ENCODE measurements around the gene GLA. TPM values are rescaled to one million over a fixed set of nuclear protein-coding genes. Genes with fewer than 3 reads are reported as not detected.

The GLA gene
- total and polyA plus RNA-seq, 9 of the 15 experiments (the other 6 are each of a cell fraction or from before 2014, with no cell fraction given) = 41.7 to 146 (median 73.8) TPM

GRCh38 chrX:101390664-101391525 lies 16.8 kb downstream of the GLA start, which contains the start of gene RPL36A (continued):
- no peak for TF ChIP-seq ATF2 (CRISPR knock-in tag; IDR thresholded peaks at IDR 0.05)
- peak; percentile 83 for TF ChIP-seq CREM (IDR thresholded peaks at IDR 0.05; ENCODE audit: low read depth)
- peak in 1 of 2 experiments; percentile 43; a peak in 1 of 4 replicates for TF ChIP-seq RCOR1 (IDR thresholded peaks at IDR 0.05; ENCODE audit: borderline replicate concordance in 1 of 2, low read depth in 2 of 2, low read length in 2 of 2)
- TF ChIP-seq TRIM28 (IDR thresholded peaks at IDR 0.05) = no peak
- no peak for TF ChIP-seq ZNF586 (CRISPR knock-in tag; conservative IDR thresholded peaks at IDR 0.05)
- no peak for TF ChIP-seq MAFK (IDR thresholded peaks at IDR 0.05; ENCODE audit: low read length)
- TF ChIP-seq ZNF431 (CRISPR knock-in tag; IDR thresholded peaks at IDR 0.05) = no peak
- TF ChIP-seq ZNF551 (CRISPR knock-in tag; IDR thresholded peaks at IDR 0.05) = no peak
- TF ChIP-seq MIER1 (IDR thresholded peaks at IDR 0.05; ENCODE audit: low read depth) = no peak
- TF ChIP-seq ZNF263 (CRISPR knock-in tag; IDR thresholded peaks at IDR 0.05; ENCODE audit: borderline replicate concordance) = no peak
- TF ChIP-seq ZNF197 (CRISPR knock-in tag; IDR thresholded peaks at IDR 0.05; ENCODE audit: low read depth) = no peak
- TF ChIP-seq GABPB1 (CRISPR knock-in tag; IDR thresholded peaks at IDR 0.05) = peak; percentile 77
- TF ChIP-seq ILF3 (IDR thresholded peaks at IDR 0.05; ENCODE audit: borderline replicate concordance) = no peak
- no peak for TF ChIP-seq TOE1 (IDR thresholded peaks at IDR 0.05; ENCODE audit: borderline replicate concordance)
- TF ChIP-seq TOE1 (CRISPR knock-in tag; IDR thresholded peaks at IDR 0.05; ENCODE audit: borderline replicate concordance, low read depth) = 0 out of 2 replicates have a peak, but pooled peaks have one; percentile 81
- TF ChIP-seq ZNF77 (CRISPR knock-in tag; IDR thresholded peaks at IDR 0.05) = no peak
- TF ChIP-seq USF1 (CRISPR knock-in tag; IDR thresholded peaks at IDR 0.05) = no peak
- TF ChIP-seq CBX8 (IDR thresholded peaks at IDR 0.05; ENCODE audit: borderline replicate concordance, extremely low read depth, low read depth, low read length, poor library complexity, severe bottlenecking) = no peak
- TF ChIP-seq KDM4B (IDR thresholded peaks at IDR 0.05; ENCODE audit: borderline replicate concordance in 2 of 2, low read depth in 1 of 2) = peak in 1 of 2 experiments; percentile 40; a peak in 1 of 4 replicates
- no peak for TF ChIP-seq E2F5 (CRISPR knock-in tag; IDR thresholded peaks at IDR 0.05)
- TF ChIP-seq ZFP91 (CRISPR knock-in tag; IDR thresholded peaks at IDR 0.05) = no peak
- TF ChIP-seq GTF2E2 (tag; IDR thresholded peaks at IDR 0.05) = peak; percentile 93
- no peak for TF ChIP-seq ZNF12 (CRISPR knock-in tag; IDR thresholded peaks at IDR 0.05)
- no peak for TF ChIP-seq SRSF3 (IDR thresholded peaks at IDR 0.05; ENCODE audit: insufficient read depth, low read length)

Data from K562 (cell line).